ENCODE results near the gene SLC6A5.

Gene SLC6A5

GRCh38 chr11:20597154-20597679 is 2.2 kb upstream of the SLC6A5 start:
- no peak for DNase-seq

- DNase-seq, result no peak
These were observed 1.5 kb upstream of the SLC6A5 start for GRCh38 chr11:20597680-20598484.

GRCh38 chr11:20598492-20598891 is 916 bp upstream of the SLC6A5 start:
- no peak for DNase-seq

GRCh38 chr11:20600020-20600346 is 575 bp downstream of the SLC6A5 start:
- no peak for DNase-seq

- no peak for DNase-seq
These were observed 1.1 kb downstream of the SLC6A5 start for GRCh38 chr11:20600551-20600950.

- DNase-seq, result no peak
These were observed 2.0 kb downstream of the SLC6A5 start for GRCh38 chr11:20601221-20601914.

- no peak for DNase-seq
These were observed 4.9 kb downstream of the SLC6A5 start for GRCh38 chr11:20604295-20604803.

GRCh38 chr11:20604864-20605601 is 5.6 kb downstream of the SLC6A5 start:
- no peak for DNase-seq

GRCh38 chr11:20605602-20606091 is 6.2 kb downstream of the SLC6A5 start:
- DNase-seq, result no peak

- no peak for DNase-seq
These were observed 9.5 kb downstream of the SLC6A5 start for GRCh38 chr11:20608934-20609333.

- DNase-seq, result peak; percentile 89
These were observed 10.6 kb downstream of the SLC6A5 start for GRCh38 chr11:20609727-20610707.

GRCh38 chr11:20610825-20611224 is 11.4 kb downstream of the SLC6A5 start:
- DNase-seq, result no peak

- DNase-seq, result no peak
These were observed 12.0 kb downstream of the SLC6A5 start for GRCh38 chr11:20611445-20611844.

GRCh38 chr11:20611892-20612291 is 12.5 kb downstream of the SLC6A5 start:
- DNase-seq, result no peak

- no peak for DNase-seq
These were observed 13.0 kb downstream of the SLC6A5 start for GRCh38 chr11:20612416-20612815.

- no peak for DNase-seq
These were observed 17.5 kb downstream of the SLC6A5 start for GRCh38 chr11:20616920-20617319.

GRCh38 chr11:20617346-20618005 is 18.1 kb downstream of the SLC6A5 start:
- DNase-seq, result no peak

- DNase-seq, result no peak
These were observed 18.7 kb downstream of the SLC6A5 start for GRCh38 chr11:20618083-20618482.

GRCh38 chr11:20620988-20621387 is 21.6 kb downstream of the SLC6A5 start:
- no peak for DNase-seq

GRCh38 chr11:20621679-20622078 is 22.3 kb downstream of the SLC6A5 start:
- DNase-seq, result no peak

GRCh38 chr11:20623252-20623651 is 23.8 kb downstream of the SLC6A5 start:
- no peak for DNase-seq
